Loucy (cell line): ENCODE data around the gene TRIOBP.

Source experiments
- H2AFZ ChIP-seq: fragments of 200-600 bp; sonication (generic); 2 replicates; pipeline ENCODE4 v1.6.0; 2016; ENCODE audit warnings: antibody characterized with exemption, mild to moderate bottlenecking, low read length, moderate library complexity
- H3F3A ChIP-seq: fragments of 200-600 bp; 2 replicates; pipeline ENCODE4 v1.6.0; 2016; ENCODE audit warnings: antibody characterized with exemption, low read depth, mild to moderate bottlenecking
- H3K27me3 ChIP-seq: fragments of 200-600 bp; sonication (generic); 2 replicates; pipeline ENCODE4 v1.6.1; 2014; ENCODE audit warnings: low read length, mild to moderate bottlenecking; ENCODE audit not compliant: insufficient read depth, poor library complexity, severe bottlenecking
- H3K36me3 ChIP-seq: fragments of 200-600 bp; sonication (generic); 2 replicates; pipeline ENCODE4 v1.6.1; 2016; ENCODE audit warnings: low read length; ENCODE audit not compliant: insufficient read depth
- H3K4me1 ChIP-seq: fragments of 200-600 bp; sonication (generic); 2 replicates; pipeline ENCODE4 v1.5.1; 2014; ENCODE audit warnings: low read length, mild to moderate bottlenecking; ENCODE audit not compliant: insufficient read depth, poor library complexity, severe bottlenecking
- H3K4me2 ChIP-seq: fragments of 200-600 bp; sonication (generic); 2 replicates; pipeline ENCODE4 v1.6.0; 2014; ENCODE audit warnings: antibody characterized with exemption, low read length, low read depth, mild to moderate bottlenecking; ENCODE audit not compliant: poor library complexity, severe bottlenecking
- H3K4me3 ChIP-seq: fragments of 200-600 bp; sonication (generic); 2 replicates; pipeline ENCODE4 v1.5.1; 2014; ENCODE audit warnings: low read length, mild to moderate bottlenecking, mixed read lengths; ENCODE audit not compliant: poor library complexity, severe bottlenecking
- H3K79me2 ChIP-seq: fragments of 200-600 bp; sonication (generic); 2 replicates; pipeline ENCODE4 v1.6.1; 2014; ENCODE audit warnings: low read length; ENCODE audit not compliant: insufficient read depth
- H3K9ac ChIP-seq: fragments of 200-600 bp; sonication (generic); 2 replicates; pipeline ENCODE4 v1.6.0; 2014; ENCODE audit warnings: mild to moderate bottlenecking, low read depth, low read length, moderate library complexity; ENCODE audit not compliant: poor library complexity, severe bottlenecking
- H3K9me2 ChIP-seq: fragments of 200-600 bp; sonication (generic); replicated peaks from 2 replicates; pipeline ENCODE4 v1.6.1; 2016; ENCODE audit warnings: low read depth, low read length, mixed read lengths
- H3K9me3 ChIP-seq: fragments of 200-600 bp; sonication (generic); 2 replicates; pipeline ENCODE4 v1.6.1; 2014; ENCODE audit warnings: mild to moderate bottlenecking, antibody characterized with exemption, low read length, low read depth; ENCODE audit not compliant: insufficient read depth
- H4K20me1 ChIP-seq: fragments of 200-600 bp; sonication (generic); 2 replicates; pipeline ENCODE4 v1.6.0; 2014; ENCODE audit warnings: antibody characterized with exemption, low read length, mild to moderate bottlenecking; ENCODE audit not compliant: insufficient read depth, poor library complexity, severe bottlenecking
- CTCF ChIP-seq: fragments of 200-600 bp; sonication (generic); conservative IDR thresholded peaks from 2 replicates; pipeline ENCODE4 v1.5.1; 2014; ENCODE audit warnings: mild to moderate bottlenecking, antibody characterized with exemption, low read length
- EZH2phosphoT487 ChIP-seq: fragments of 200-600 bp; IDR thresholded peaks from 2 replicates; pipeline ENCODE4 v1.6.1; 2018; ENCODE audit warnings: antibody characterized with exemption, mild to moderate bottlenecking, moderate library complexity, borderline replicate concordance

The TRIOBP gene

GRCh38 chr22:37701141-37701786 lies 4.4 kb downstream of the TRIOBP start:
- no peak for TF ChIP-seq CTCF
- TF ChIP-seq EZH2phosphoT487: no peak
- Histone ChIP-seq H3K9ac (no peak overlapping the region), H3K36me3 (no peaks in the 10 kb centered on the region), H4K20me1 (no peaks in the 10 kb centered on the region), H3K9me2 (no peaks in the 10 kb centered on the region), H3K4me3 (no peak overlapping the region), H3K79me2 (no peaks in the 10 kb centered on the region), H3K27me3 (no peaks in the 10 kb centered on the region), H3K4me1 (peaks cover 3% of the 10 kb centered on the region), H3K9me3 (no peaks in the 10 kb centered on the region), H2AFZ (no peak overlapping the region), H3F3A (no peaks in the 10 kb centered on the region), H3K4me2 (no peak overlapping the region)

GRCh38 chr22:37703906-37704305 lies 7.1 kb downstream of the TRIOBP start:
- Histone ChIP-seq H3K9me3 (no peaks in the 10 kb centered on the region), H3K79me2 (no peaks in the 10 kb centered on the region), H3K36me3 (no peaks in the 10 kb centered on the region), H3K27me3 (no peaks in the 10 kb centered on the region), H3K4me1 (no peaks in the 10 kb centered on the region), H3K4me3 (no peak overlapping the region), H3K9ac (no peak overlapping the region), H4K20me1 (no peaks in the 10 kb centered on the region), H2AFZ (no peak overlapping the region), H3F3A (no peaks in the 10 kb centered on the region), H3K9me2 (no peaks in the 10 kb centered on the region), H3K4me2 (no peak overlapping the region)
- TF ChIP-seq EZH2phosphoT487 (no peak), CTCF (no peak)

GRCh38 chr22:37704645-37705044 lies 7.8 kb downstream of the TRIOBP start:
- TF ChIP-seq EZH2phosphoT487 (no peak), CTCF (no peak)
- Histone ChIP-seq H3K27me3 (no peaks in the 10 kb centered on the region), H3K9me2 (no peaks in the 10 kb centered on the region), H3K4me2 (no peak overlapping the region), H3K9ac (no peak overlapping the region), H3K9me3 (no peaks in the 10 kb centered on the region), H2AFZ (no peak overlapping the region), H3F3A (no peaks in the 10 kb centered on the region), H3K4me3 (no peak overlapping the region), H3K4me1 (no peaks in the 10 kb centered on the region), H3K79me2 (no peaks in the 10 kb centered on the region), H4K20me1 (no peaks in the 10 kb centered on the region), H3K36me3 (no peaks in the 10 kb centered on the region)
